NCI-H128 (cell line): ENCODE measurements around the gene THEMIS2.
"Not testable (repeated sequence)": the region's sequence is repeated elsewhere in the genome, so short reads cannot be mapped to it uniquely, and the experiment has no call there.

ENCODE experiments used
- DNase-seq: peaks from one replicate; lab custom pipeline; 2025; ENCODE audit not compliant: unreplicated experiment; lab: John Stamatoyannopoulos, UW

THEMIS2 gene

DNA sequence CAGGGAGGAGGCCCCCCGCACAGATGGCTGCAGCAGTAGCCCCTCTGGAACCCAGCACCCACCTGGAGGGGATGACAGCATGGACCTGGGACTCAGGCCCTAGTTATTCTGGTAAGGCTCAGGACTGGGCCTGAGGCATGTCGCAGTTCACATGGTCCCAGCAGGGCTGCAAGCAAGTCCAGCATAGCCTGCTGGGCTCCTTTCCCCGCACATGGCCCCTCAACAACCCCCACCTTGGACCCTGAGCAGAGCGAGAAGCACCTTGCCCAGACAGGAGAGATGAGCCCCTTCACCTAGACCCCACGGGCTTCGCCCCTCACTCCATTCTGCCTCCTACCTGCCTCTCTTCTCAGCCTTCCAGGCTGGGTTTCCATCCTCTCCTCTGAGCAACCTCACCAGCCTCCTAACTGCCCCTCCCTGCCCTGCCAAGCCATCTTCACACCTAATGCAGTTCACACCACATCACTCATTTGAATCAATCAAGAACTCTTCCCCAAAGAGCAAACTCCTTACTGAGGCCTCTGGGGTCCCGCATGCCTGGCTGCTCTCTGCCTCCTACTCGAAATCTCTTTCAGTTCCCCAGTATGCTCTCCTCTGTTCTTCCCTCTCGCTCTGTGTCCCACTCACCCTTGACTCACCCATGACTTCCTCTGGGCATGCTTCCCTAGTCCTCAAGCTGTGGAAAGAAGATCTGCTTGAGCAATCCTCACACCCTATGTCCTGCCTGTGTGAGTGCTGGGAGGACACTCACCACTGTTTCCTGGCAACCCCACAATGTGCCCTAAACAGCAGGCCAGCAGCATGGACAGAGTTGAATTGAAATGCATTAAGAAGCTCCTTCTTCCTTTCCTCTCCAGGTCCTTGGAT lies 9.4 kb upstream of the THEMIS2 start:
- no peak for DNase-seq

DNA sequence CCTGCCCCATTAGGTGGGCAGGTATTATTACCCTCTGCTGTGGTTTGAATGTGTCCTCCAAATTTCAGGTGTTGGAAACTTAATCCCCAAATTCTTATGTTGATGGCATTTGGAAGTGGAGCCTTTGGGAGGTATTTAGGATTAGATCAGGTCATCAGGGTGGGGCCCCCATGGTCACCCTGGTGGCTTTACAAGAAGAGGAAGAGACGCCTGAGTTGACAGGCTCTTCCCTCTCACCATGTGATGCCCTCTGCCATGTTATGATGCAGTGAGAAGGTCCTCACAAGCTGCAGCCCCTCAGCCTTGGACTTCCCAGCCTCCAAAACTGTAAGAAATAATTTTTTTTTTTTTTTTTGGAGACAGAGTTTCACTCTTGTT lies 8.8 kb upstream of the THEMIS2 start:
- no peak for DNase-seq

DNA sequence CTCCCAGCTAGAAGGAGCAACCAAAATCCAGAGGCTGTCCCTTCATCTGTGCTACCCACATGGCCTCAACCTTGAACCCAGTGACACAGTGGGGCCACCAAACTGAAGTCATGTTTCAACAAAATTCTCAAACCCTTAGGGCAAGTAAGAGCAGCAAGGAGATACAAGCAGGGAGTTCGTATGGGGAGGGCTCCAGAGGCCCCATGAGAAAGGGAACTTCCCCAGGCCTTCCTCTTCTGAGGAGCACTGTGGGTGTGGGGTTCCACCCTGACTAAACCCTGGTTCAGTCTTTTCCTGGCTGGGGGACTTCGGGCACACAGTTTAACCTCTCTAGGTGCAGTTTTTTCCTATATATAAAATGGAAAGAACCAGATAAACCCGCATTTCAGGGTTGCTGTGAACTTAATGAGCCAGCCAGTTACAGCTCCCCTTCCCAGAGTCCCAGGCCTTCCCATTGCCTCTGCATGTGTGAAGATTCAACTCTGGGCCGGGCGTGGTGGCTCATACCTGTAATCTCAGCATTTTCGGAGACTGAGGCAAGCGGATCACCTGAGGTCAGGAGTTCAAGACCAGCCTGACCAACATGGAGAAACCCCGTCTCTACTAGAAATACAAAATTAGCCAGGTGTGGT lies 8.0 kb upstream of the THEMIS2 start:
- no peak for DNase-seq

DNA sequence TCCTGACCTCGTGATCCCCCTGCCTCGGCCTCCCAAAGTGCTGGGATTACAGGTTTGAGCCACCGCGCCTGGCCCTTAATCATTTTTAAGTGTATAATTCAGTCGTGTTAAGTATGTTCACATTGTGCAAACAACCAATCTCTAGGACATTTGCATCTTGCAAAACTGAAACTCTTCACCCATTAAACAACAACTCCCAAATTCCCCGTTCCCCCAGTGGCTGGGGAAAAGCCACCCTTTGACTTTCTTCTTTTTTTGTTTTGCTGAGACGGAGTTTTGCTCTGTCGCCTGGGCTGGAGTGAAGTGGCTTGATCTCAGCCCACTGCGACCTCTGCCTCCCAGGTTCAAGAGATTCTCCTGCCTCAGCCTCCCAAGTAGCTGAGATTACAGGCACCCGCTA lies 6.5 kb upstream of the THEMIS2 start:
- no peak for DNase-seq

DNA sequence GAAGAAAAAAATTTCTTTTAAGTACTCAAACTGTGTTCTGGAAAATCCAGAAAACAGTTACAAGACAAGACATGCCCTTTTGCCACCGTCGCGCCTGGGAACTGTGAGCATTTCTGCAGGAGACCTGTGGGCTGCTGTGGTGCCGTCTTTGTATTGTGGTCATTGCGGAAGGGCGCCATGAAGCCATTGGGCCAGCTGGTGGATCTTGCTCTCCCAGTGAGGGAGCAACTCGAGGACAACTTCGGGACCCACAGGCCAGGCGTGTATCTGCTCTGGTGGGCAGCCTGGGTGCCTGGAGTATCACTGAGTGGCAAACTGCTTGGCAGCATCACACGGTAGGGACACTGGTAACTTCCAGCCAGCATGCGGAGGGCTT lies 3.8 kb upstream of the THEMIS2 start:
- no peak for DNase-seq

DNA sequence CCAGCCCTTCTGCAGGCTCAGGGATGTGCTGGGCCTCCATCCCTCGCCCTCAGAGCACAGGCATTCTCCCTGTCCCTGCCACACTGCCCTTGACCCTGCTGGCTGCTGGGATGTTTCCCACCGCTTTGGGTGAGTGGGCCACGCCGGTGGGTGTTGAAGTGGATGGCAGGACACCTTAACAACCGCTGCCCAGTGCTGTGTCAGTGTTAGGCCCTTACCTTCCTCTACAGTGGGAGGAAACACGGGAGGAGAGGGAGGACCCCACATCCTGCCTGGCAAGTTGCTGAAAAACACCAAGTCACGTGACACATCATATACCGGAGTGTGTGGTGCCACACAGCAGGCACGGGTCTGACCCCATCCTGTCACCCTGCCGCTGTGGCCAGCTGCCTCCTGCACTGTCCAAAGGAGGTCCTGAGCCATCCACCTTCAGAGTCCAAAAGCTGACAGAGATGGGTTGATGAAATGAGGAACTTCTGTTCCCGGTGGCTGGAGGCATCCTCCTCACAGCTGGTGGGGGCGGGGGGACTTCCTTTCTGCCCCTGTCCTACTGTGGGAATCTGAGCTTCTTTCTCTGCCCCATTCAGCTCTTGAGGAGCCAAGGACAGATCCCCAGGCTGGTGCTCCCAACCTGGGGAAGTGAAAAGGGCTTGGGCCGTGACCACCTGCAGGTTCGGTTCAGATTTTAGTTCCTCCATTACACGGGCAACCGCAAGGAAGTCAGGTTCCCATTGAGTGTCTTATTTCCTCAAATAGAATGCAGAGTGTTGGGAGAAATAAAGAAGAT lies 3.2 kb upstream of the THEMIS2 start:
- no peak for DNase-seq

DNA sequence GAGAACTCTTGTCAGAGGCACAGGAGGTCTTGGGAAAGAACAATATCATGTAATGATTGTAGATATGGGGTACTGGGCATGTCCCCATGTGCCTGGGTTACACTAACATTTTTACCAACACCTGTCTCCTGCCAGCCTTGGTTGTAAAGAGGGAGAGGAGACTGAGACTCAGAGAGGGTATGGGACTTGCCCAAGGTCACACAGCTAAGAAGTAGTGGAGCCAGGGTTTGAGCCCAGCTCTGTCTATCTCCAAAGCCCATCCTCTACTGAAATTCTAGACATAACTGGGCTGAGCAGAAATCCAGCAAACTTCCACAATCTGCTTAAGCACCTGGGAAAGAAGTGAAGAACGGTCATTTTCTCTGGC lies 2.6 kb upstream of the THEMIS2 start:
- DNase-seq = no peak

DNA sequence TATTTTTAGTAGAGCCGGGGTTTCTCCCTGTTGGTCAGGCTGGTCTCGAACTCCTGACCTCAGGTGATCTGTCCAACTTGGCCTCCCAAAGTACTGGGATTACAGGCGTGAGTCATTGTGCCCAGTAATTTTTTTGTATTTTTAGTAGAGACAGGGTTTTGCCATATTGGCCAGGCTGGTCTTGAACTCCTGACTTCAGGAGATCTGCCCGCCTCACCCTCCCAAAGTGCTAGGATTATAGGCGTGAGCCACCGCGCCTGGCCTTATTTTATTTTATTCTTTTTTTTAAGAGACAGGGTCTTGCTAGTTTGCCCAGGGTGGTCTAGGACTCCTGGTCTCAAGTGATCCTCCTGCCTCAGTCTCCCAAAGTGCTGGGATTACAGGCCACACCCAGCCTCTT lies 1.3 kb upstream of the THEMIS2 start:
- not testable (repeated sequence) for DNase-seq

DNA sequence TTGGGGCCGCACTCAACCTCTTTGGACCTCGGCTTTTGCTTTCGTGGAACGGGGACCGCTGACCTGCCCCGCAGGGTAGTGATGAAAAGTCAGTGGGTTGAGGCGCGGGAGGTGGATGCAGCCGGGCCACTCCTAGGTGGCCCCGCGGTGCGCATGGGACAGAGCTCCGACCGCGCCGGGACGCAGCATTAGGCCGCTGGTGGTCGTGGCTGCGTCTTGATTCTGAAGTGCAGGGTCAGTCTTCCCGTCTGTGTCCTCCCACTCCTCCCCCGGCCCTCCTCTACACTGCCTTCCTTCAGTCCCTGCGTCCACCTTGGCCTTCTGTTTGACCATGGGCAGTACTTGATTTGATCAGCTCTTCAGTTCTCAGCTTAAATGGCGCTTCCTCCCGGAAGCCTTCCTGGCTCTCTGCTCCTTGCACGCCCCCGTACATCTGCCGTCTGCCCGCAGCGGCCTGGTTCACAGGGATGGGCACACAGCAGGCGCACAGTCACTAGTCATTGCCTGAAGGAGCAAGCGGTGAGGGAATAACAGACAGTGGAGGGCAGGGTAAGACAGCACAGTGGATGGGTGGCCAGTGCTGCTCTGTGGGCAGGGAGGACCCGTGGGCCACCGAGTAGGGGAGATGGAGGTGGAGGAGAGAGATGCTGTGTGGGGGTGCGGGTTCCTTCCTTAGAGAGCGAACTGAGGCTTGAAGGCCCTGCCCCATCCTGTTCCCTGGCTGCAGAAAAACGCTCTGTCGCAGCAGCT lies 633 bp downstream of the THEMIS2 start:
- no peak for DNase-seq

DNA sequence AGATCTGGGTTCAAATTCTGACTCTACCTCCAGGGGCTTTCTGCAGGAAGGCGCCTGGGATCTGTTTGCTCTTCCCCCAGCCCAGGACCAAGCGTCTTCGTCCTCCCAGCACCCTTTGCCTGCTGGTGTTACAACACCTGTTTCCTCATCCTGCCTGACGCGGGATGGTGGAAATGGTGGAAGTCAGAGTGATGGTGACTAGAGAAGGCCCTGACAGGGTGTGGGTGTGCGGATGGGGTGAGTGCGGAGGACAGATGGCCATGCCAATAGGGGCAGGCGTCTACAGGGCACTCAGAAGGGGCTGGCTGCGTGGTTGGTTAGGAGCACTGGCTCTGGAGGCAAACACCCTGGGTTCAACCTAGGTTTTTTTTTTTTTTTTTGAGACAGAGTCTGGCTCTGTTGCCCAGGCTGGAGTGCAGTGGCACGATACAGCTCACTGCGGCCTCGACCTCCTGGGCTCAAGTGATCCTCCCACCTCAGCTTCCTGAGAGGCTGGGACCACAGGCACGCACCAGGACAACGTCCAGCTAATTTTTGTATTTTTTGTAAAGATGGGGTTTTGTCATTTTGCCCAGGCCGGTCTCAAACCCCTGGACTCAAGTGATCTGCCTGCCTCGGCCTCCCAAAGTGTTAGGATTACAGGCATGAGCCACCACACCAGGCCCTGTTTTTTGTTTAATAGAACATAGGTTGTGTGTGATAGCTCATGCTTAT lies 1.5 kb downstream of the THEMIS2 start:
- DNase-seq = no peak

DNA sequence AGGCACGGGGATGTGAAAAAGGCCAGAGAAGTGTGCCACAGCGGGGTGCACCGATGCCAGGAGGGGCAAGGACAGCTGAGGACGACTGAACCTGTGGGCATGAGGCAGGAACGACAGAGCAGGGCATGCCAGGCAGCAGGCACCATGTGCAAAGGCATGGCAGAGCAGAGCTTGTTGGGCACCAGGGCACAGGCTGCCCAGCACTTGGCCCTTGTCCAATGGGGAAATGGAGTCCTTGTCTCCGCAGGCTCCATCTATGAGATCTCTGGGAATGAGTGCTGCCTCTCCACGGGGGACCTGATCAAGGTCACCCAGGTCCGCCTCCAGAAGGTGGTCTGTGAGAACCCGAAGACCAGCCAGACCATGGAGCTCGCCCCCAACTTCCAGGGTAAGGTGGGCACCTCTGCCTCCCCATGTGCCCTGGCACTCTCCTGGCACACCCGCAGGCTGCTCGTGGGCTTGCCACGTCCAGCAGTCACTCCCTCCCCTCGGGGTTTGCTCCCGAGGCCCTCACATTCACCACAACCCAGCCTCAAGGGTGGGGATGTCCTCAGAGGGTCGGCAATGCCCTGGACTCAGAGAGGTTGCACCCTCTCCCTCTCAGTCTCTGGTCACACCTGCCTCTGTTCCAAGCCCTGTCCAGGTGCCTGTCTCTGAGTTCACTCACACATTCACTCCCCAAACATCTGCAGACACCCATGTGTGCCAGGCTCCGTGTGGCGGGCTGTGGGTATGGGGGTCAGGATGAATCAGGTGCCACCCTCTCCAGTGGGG lies 4.2 kb downstream of the THEMIS2 start:
- DNase-seq = no peak

DNA sequence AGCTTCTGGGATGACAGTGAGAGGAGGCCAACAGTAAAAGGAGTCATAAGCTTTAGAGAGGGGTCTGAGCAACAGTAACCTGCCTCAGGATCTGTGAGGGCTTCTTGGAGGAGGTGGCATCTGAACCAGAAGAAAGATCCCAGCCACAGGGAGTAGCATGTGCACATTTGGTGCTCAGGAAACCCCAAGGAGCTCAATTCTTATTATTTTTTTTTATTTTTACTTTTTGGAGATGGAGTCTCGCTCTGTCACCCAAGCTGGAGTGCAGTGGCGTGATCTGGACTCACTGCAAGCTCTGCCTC lies 4.7 kb downstream of the THEMIS2 start:
- DNase-seq = no peak

DNA sequence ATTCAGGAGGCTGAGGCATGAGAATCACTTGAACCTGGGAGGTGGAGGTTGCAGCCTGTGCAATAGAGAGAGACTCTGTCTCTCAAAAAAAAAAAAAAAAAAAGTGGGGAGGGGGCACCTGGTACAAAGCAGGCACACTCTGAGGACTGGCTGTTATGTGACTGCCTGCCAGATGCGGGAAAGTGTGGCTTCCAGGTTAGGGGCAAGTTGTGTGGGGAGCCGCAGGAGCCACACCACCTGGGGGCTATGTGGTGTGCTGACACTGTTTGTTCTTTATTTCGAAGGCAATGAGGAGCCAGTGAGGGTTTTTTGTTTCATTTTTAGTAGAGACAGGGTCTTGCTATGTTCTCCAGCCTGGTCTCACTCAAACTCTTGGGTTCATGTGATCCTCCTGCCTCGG lies 5.7 kb downstream of the THEMIS2 start:
- no peak for DNase-seq

DNA sequence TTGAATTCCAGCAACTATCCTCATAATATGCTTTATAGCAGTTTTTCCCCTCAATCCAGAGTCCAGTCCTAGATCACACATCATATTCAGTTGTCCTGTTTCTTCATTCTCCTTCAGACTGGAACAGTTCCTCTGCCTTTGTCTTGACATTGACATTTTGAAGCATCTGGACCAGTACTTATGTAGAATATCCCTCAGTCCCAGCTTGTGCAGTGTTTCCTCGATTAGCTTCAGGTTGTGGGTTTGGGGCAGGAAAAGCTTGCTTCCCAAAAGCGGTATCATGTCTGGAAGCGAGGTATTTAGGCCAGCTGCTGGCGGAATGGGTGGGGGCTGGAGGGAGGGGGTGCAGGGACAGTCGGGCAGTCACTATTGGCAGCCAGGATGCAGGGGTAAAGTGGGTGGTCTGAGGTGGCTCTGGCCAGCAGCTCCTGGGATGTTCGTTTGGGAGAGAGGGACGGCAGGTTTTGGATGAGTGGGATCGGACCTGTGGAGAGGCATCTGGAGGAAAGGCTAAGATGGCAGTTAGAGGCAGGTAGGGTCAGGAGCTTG lies 6.5 kb downstream of the THEMIS2 start:
- DNase-seq = no peak

DNA sequence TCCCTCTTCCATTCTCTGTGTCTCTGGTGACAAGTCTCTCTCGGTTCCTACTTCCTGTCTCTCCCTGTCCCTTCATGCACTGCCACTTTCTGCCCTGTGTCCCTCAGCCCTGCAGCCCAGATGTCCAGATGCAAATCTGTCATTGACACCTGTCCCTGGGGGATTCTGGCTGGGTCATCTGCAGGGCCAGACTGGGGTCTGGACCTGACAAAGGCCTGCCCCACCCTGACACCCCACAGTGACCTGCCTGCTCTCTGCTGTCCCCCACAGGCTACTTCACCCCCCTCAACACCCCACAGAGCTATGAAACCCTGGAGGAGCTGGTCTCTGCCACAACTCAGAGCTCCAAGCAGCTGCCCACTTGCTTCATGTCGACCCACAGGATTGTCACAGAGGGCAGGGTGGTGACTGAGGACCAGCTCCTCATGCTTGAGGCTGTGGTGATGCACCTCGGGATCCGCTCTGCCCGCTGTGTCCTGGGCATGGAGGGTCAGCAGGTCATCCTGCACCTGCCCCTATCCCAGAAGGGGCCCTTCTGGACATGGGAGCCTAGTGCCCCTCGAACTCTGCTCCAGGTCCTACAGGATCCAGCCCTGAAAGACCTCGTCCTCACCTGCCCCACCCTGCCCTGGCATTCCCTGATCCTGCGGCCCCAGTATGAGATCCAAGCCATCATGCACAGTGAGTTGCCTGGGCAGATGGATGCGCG lies 7.2 kb downstream of the THEMIS2 start:
- no peak for DNase-seq

DNA sequence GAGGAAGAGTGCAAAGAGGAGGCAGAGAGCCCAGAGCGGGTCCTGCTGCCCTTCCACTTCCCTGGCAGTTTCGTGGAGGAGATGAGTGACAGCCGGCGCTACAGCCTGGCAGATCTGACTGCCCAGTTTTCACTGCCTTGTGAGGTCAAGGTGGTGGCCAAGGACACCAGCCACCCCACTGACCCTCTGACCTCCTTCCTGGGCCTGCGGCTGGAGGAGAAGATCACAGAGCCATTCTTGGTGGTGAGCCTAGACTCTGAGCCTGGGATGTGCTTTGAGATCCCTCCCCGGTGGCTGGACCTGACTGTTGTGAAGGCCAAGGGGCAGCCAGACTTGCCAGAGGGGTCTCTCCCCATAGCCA lies 10.2 kb downstream of the THEMIS2 start:
- DNase-seq = no peak

DNA sequence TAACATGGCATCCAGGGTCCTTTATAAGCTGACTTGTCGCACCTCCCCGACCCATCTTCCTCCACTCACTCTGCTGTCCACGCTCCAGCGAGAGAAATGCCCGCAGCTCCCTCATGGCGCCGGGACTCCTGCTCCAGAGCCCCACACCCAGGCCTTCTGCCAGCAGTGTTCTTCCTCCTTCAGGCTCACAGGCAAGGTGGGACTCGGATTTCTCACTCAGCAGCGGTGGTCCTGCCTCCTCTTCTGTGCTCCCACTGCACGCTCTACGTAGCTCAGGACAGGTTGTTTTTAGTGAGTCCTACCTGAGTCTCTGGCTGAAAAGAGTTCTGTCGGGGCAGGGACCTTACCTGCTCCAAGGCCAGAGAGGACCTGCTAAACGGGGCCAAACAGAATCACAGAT lies 11.2 kb downstream of the THEMIS2 start:
- DNase-seq = no peak

DNA sequence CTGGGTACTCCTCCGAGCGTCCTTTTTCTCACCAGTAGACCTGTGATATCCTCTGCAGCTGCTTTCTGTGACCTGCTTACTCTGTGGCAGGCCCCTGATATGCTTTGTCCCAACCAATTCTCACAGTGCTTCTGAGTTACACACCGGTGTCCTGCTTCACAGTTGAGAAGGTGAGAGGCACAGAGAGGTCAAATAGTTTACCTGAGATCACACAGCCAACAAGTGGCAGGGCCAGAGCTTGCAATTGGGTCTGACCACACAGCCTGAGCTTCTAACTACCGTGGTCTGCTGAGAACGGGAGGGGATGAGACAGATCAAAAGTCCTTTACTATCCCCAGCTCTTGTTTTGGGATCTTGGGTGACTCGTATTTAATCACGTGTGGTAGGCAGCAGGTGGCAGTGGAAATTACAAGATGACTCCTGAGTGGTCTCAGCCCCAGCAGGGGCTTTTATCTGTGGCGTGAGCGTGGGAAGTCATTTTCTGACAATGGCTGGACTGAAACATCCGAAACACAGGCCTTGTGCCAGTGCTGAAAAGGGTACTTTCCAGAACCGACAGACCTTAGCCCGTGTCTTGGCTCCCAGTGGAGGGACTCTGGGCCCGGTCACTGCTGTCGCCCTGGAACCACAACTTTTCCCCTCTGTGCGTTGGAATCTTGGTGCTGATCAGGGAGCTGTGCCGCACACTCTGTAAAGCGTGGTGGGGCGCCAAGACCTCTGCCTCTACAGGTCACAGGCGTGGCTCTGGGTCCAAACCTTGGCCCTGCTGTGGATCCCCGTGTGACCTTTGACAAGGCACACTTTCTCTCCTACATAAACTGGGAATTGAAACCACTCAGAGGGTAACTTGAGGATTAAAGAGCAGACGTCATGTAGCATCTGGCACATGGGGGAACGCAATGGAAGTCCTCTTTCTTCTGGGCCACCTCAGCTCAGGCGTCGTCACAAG lies 11.9 kb downstream of the THEMIS2 start:
- no peak for DNase-seq
